ENCODE measurements around the gene CCDC6.
"Not testable (repeated sequence)": the region's sequence is repeated elsewhere in the genome, so short reads cannot be mapped to it uniquely, and the experiment has no call there.

DNA sequence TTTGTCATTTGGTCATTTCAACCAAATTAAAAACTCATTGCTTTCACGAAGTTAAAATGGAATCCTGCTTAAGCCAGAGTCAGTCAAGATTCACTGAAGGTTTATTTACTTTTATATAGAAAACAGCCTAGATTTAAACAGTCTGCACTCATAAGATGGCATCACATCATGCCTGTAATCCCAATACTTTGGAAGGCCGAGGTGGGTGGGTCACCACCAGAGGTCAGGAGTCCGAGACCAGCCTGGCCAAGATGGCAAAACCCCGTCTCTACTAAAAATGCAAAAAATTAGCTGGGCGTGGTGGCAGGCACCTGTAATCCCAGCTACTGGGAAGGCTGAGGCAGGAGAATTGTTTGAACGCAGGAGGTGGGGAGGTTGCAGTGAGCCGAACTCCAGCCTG lies 119.3 kb downstream of the CCDC6 start:
- TF ChIP-seq, protein P1, sequence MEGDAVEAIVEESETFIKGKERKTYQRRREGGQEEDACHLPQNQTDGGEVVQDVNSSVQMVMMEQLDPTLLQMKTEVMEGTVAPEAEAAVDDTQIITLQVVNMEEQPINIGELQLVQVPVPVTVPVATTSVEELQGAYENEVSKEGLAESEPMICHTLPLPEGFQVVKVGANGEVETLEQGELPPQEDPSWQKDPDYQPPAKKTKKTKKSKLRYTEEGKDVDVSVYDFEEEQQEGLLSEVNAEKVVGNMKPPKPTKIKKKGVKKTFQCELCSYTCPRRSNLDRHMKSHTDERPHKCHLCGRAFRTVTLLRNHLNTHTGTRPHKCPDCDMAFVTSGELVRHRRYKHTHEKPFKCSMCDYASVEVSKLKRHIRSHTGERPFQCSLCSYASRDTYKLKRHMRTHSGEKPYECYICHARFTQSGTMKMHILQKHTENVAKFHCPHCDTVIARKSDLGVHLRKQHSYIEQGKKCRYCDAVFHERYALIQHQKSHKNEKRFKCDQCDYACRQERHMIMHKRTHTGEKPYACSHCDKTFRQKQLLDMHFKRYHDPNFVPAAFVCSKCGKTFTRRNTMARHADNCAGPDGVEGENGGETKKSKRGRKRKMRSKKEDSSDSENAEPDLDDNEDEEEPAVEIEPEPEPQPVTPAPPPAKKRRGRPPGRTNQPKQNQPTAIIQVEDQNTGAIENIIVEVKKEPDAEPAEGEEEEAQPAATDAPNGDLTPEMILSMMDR (IDR thresholded peaks at IDR 0.05), result not testable (repeated sequence)
- TF ChIP-seq RAD21 (conservative IDR thresholded peaks at IDR 0.05 in 1 of 2, IDR thresholded peaks at IDR 0.05 in 1 of 2); HDAC2 (IDR thresholded peaks at IDR 0.05); CEBPB (IDR thresholded peaks at IDR 0.05); RCOR1 (IDR thresholded peaks at IDR 0.05; ENCODE audit: low read depth, low read length); POLR2A (IDR thresholded peaks at IDR 0.05; ENCODE audit: low read length); SMC3 (IDR thresholded peaks at IDR 0.05); TP53 (CRISPR knock-in tag; IDR thresholded peaks at IDR 0.05); ZFP36 (IDR thresholded peaks at IDR 0.05; ENCODE audit: borderline replicate concordance, partially characterized antibody); ZNF302 (CRISPR knock-in tag; IDR thresholded peaks at IDR 0.05); FOXS1 (CRISPR knock-in tag; IDR thresholded peaks at IDR 0.05): not testable (repeated sequence)
- TF ChIP-seq, protein P2, sequence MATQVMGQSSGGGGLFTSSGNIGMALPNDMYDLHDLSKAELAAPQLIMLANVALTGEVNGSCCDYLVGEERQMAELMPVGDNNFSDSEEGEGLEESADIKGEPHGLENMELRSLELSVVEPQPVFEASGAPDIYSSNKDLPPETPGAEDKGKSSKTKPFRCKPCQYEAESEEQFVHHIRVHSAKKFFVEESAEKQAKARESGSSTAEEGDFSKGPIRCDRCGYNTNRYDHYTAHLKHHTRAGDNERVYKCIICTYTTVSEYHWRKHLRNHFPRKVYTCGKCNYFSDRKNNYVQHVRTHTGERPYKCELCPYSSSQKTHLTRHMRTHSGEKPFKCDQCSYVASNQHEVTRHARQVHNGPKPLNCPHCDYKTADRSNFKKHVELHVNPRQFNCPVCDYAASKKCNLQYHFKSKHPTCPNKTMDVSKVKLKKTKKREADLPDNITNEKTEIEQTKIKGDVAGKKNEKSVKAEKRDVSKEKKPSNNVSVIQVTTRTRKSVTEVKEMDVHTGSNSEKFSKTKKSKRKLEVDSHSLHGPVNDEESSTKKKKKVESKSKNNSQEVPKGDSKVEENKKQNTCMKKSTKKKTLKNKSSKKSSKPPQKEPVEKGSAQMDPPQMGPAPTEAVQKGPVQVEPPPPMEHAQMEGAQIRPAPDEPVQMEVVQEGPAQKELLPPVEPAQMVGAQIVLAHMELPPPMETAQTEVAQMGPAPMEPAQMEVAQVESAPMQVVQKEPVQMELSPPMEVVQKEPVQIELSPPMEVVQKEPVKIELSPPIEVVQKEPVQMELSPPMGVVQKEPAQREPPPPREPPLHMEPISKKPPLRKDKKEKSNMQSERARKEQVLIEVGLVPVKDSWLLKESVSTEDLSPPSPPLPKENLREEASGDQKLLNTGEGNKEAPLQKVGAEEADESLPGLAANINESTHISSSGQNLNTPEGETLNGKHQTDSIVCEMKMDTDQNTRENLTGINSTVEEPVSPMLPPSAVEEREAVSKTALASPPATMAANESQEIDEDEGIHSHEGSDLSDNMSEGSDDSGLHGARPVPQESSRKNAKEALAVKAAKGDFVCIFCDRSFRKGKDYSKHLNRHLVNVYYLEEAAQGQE (IDR thresholded peaks at IDR 0.05), result not testable (repeated sequence)
- TF ChIP-seq, protein P3, sequence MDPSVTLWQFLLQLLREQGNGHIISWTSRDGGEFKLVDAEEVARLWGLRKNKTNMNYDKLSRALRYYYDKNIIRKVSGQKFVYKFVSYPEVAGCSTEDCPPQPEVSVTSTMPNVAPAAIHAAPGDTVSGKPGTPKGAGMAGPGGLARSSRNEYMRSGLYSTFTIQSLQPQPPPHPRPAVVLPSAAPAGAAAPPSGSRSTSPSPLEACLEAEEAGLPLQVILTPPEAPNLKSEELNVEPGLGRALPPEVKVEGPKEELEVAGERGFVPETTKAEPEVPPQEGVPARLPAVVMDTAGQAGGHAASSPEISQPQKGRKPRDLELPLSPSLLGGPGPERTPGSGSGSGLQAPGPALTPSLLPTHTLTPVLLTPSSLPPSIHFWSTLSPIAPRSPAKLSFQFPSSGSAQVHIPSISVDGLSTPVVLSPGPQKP (IDR thresholded peaks at IDR 0.05; ENCODE audit: low read depth, low read length), result not testable (repeated sequence)

All from A549 (cell line).